ENCODE measurements around the gene CSTPP1. TPM values are rescaled to one million over a fixed set of nuclear protein-coding genes. Genes with fewer than 3 reads are reported as not detected.
A peak's percentile ranks its signal among the peaks of the same experiment; 100 is the strongest.

Gene CSTPP1
- total RNA-seq, 4 donors from 2014 or later, result 9.8 to 14.3 (median 11.1) TPM

DNA sequence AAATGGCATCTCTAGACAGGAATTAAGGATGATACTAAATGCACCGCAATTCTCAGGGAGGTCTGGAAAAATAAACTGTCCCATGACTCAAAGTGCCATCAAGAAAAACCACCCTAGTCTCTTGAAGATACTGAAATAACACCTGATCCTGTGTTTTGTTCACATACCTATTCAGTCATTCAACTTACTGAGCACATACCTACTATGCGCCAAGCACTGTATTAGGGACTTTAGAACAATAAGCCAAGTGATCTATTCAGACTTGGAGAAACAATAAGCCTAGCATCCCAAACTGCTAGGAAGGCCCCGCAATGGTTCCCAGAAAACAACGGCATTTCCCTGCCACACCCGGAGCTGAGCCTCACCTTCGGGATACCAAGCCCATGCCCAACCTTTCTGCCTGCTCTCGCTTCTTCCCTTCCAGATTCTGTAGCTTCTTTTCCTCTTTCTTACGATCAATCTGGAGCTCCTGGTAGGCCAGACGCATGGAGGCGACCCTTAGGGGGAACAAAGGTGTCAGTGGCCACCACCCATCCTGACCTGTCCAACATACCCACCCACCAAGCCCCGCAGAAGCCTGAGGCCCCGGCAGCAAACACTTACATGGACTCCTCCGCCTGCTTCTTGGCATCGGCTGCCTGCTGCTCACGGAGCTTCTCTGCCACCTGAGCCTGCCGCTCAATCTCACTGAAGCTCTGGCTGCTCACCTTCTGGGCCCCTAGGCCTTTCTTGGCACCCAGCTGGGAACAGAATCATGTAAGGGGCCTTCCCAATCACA, 234.7 kb downstream of the CSTPP1 start:
- DNase-seq (ENCODE audit: low spot score), result no peak
- TF ChIP-seq, protein P1, sequence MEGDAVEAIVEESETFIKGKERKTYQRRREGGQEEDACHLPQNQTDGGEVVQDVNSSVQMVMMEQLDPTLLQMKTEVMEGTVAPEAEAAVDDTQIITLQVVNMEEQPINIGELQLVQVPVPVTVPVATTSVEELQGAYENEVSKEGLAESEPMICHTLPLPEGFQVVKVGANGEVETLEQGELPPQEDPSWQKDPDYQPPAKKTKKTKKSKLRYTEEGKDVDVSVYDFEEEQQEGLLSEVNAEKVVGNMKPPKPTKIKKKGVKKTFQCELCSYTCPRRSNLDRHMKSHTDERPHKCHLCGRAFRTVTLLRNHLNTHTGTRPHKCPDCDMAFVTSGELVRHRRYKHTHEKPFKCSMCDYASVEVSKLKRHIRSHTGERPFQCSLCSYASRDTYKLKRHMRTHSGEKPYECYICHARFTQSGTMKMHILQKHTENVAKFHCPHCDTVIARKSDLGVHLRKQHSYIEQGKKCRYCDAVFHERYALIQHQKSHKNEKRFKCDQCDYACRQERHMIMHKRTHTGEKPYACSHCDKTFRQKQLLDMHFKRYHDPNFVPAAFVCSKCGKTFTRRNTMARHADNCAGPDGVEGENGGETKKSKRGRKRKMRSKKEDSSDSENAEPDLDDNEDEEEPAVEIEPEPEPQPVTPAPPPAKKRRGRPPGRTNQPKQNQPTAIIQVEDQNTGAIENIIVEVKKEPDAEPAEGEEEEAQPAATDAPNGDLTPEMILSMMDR (IDR thresholded peaks at IDR 0.05), result no peak
- ATAC-seq (ENCODE audit: low FRiP score), result no peak

DNA sequence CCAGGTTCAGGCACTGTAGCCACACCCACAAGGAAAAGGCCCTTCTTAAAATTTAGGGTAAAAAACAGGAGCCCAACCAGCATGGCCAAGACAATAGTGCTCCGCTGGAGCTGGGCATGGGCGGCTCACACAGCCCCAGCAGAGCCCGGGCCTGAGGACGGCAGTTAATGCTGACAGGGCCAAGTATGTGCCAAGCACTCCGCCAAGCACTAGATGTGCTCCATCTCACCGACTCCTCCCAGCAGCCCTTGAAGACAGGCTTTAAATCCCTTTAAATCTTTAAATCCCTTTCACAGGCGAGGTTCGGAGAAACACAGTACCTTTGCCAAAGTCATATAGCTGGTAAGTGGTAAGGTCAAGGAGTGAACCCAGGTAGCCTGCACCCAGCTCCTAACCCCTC, 235.3 kb downstream of the CSTPP1 start:
- ATAC-seq (ENCODE audit: low FRiP score) (no peak), DNase-seq (ENCODE audit: low spot score) (no peak)
- TF ChIP-seq, protein P1 (IDR thresholded peaks at IDR 0.05), result no peak

DNA sequence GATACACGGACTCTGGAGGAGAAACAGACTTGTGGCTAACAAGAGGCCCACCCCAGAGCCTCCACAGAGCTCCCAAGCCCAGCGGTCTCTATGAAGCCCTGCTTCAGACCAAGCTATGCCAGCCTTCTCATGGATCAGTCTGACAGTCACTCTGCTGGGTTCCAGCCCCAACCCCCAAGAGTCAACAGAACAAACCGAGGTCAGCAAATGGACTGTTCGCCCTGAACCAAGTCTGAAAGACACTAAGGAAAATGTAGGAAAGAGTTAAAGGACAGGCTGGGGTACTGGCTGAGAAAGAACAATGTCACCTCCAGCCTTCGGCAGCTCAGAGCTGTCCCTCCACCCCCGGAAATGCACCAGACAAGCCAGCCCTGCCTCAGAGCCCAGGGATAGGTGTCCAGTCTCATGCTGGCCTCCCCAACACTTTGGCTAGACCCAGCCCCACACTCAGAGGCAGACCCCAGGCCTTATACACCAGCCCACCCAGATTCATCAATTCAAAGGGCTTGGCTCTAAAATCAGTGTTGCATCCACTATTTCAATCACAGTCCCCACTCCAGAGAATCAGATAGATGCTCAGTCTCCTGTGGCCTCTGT, 236.3 kb downstream of the CSTPP1 start:
- DNase-seq (ENCODE audit: low spot score) (no peak), ATAC-seq (ENCODE audit: low FRiP score) (no peak)
- TF ChIP-seq, protein P1 (IDR thresholded peaks at IDR 0.05), result no peak

DNA sequence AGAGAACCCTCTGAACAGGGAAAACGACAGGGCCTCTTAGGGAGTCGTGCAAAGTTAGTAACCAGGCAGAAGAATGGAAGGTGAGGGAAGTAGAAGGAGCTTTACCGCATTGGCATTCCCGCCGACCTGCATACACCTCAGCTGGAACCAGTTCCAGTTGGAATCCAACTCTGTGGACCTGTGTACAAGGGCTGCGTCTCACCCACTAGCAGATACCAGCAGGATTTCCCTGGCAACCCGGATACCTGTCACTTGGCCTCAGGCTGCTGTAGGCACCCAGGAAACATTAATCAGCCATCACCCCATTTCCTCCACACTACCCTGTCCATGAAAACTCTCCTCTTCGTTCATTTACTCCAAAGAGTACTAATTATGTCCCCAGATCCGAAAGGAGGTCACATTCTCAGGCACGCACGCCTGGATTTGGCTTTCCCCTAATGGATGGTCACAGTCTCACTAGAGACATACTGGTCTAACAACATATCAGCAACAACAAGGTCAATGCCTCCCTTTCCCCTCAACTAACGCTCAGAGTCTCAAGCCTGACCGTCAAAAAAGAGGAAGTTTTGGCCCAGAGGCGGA, 239.3 kb downstream of the CSTPP1 start:
- TF ChIP-seq, protein P1 (IDR thresholded peaks at IDR 0.05), result no peak
- DNase-seq (ENCODE audit: low spot score), result no peak
- no peak for ATAC-seq (ENCODE audit: low FRiP score)

DNA sequence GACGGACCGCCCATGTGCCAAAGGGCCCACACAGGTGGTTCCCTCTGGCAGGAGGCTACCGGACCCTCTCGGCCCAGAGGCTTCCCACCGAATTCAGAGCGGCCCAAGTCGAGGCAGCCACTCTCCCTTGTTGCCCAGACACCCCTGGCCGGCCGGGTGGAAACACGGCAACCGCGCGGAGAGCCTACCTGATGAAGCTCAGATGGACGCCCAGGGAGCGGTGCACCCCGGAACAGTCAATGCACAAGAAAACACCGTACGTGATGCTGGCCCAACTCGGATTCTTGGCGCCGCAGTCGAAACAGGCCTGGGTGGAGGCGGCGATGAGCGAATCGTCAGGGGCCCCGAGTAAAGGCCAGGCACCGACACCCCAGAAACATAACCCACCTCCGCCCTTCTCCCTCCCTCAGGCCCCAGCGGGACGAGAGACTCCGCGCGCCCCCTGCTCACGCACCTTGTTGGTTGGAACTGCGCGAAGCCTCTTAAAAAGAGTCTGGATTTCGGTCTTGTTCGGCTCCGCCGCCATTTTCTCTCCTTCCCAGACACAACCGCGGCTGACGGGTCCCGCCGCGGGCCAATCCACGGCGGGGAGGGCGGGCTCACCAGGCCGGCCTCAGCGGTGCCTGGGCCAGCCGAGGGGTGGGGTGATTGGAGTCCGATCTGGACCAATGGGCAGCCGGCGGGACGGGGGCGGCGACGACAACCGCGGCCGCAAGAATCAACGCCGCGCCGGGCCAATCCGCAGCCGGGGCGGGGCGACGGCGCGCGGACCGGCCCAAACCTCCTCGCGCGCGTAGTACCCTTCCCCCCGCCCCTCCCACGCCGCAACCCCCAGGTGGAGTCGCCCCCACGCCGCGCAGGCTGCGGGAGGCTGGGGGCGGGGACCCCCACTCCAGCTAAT, 240.0 kb downstream of the CSTPP1 start, which contains the start of gene ARFGAP2:
Gene ARFGAP2, minus strand, starts transcription at position 552 of the 901 bp plus-strand sequence. Its CDS starts 26 bp downstream, at position 526.
- ATAC-seq (ENCODE audit: low FRiP score) (peak; percentile 93), DNase-seq (ENCODE audit: low spot score) (peak; percentile 85)
- TF ChIP-seq, protein P1 (IDR thresholded peaks at IDR 0.05), result no peak

DNA sequence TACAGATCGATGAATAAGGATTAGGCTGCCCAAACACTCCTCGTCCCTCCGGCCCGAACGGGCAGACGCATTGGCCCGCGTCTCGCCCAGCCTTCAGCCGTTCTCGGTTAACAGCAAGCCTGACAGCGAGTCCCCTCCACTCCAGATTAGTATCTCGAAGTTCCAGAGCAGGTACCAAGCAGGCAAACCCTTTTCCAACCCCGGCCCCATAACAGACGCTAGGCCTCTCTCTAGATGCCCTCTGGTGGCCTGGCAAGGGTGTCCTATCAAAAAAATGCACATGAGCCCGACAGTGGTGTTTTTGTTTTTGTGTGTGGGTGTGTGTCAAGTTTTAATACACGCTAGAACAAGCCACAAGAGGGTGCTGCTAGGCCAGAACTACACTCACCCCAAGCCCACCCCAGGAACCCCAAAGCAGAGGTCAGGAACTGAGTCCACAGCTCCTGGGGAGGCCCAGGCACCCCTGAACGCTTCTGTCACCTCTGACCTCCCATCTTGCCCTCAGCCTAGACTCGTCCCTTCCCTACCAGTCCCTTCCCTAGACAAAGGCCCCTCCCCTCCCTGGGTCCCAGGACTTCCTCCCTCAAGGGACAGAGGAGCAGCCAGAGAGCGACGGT, 240.8 kb downstream of the CSTPP1 start:
- ATAC-seq (ENCODE audit: low FRiP score) (peak; percentile 73), DNase-seq (ENCODE audit: low spot score) (no peak)
- TF ChIP-seq, protein P1 (IDR thresholded peaks at IDR 0.05), result peak in 2 of 3 donors; percentile 31 to 39
